Measurements from ENCODE around the gene FOXL3. TPM values are rescaled to one million over a fixed set of nuclear protein-coding genes. Genes with fewer than 3 reads are reported as not detected.

FOXL3 gene
- total and polyA plus RNA-seq, 4 donors = not detected

GRCh38 chr7:281637-282036, 8.3 kb upstream of the FOXL3 start (continued):
- TF ChIP-seq MAX (IDR thresholded peaks at IDR 0.05) = no peak
- TF ChIP-seq RXRA (IDR thresholded peaks at IDR 0.05) = no peak
- no peak for TF ChIP-seq JUND (IDR thresholded peaks at IDR 0.05)
- TF ChIP-seq YY1 (IDR thresholded peaks at IDR 0.05) = no peak
- no peak for TF ChIP-seq ZBTB33 (IDR thresholded peaks at IDR 0.05)
- TF ChIP-seq HNF4G (IDR thresholded peaks at IDR 0.05) = no peak
- TF ChIP-seq FOXA1 (IDR thresholded peaks at IDR 0.05) = no peak
- TF ChIP-seq RAD21 (IDR thresholded peaks at IDR 0.05) = no peak

- H3K27me3 ChIP-seq (ENCODE audit: control insufficient read depth in 4 of 4, insufficient read depth in 4 of 4, low read length in 3 of 4) = peaks cover 0 to 2% (median 0%) of the 10 kb centered on the region in 4 donors
- WGBS = 95% methylated on average over 25 of the region's 25 CpGs
Observed at GRCh38 chr7:282621-283020, 7.3 kb upstream of the FOXL3 start.

GRCh38 chr7:284762-285722, 4.9 kb upstream of the FOXL3 start:
- Histone ChIP-seq H3K36me3 (ENCODE audit: control insufficient read depth in 4 of 4, insufficient read depth in 3 of 4, low read depth in 1 of 4, low read length in 3 of 4) (no peaks in the 10 kb centered on the region), H3K4me3 (ENCODE audit: low read depth in 1 of 3, low read length in 3 of 3) (no peak overlapping the region), H3K4me1 (ENCODE audit: control insufficient read depth in 4 of 4, insufficient read depth in 4 of 4, low read length in 3 of 4) (no peaks in the 10 kb centered on the region), H3K9me3 (ENCODE audit: control insufficient read depth in 4 of 4, low read length in 3 of 4) (no peaks in the 10 kb centered on the region), H3K27ac (ENCODE audit: low read depth in 1 of 2, low read length in 2 of 2) (no peak overlapping the region), H3K9ac (ENCODE audit: low read depth in 1 of 2, low read length in 2 of 2) (no peak overlapping the region), H3K27me3 (ENCODE audit: control insufficient read depth in 4 of 4, insufficient read depth in 4 of 4, low read length in 3 of 4) (peaks cover 0 to 2% (median 0%) of the 10 kb centered on the region in 4 donors)
- 76% methylated on average over 37 of the region's 37 CpGs for WGBS
- no peak for TF ChIP-seq ATF3 (IDR thresholded peaks at IDR 0.05)
- TF ChIP-seq REST (IDR thresholded peaks at IDR 0.05) = no peak
- no peak for TF ChIP-seq RXRA (IDR thresholded peaks at IDR 0.05)
- no peak for TF ChIP-seq FOXA2 (IDR thresholded peaks at IDR 0.05)
- TF ChIP-seq SP1 (IDR thresholded peaks at IDR 0.05) = no peak
- no peak for TF ChIP-seq JUND (IDR thresholded peaks at IDR 0.05)
- TF ChIP-seq GABPA (IDR thresholded peaks at IDR 0.05 in 1 of 2, conservative IDR thresholded peaks at IDR 0.05 in 1 of 2) = no peak
- DNase-seq (ENCODE audit: low spot score) = no peak

More at GRCh38 chr7:282621-283020, 7.3 kb upstream of the FOXL3 start:
- Histone ChIP-seq H3K4me3 (ENCODE audit: low read depth in 1 of 3, low read length in 3 of 3) (no peak overlapping the region), H3K9me3 (ENCODE audit: control insufficient read depth in 4 of 4, low read length in 3 of 4) (no peaks in the 10 kb centered on the region), H3K36me3 (ENCODE audit: control insufficient read depth in 4 of 4, insufficient read depth in 3 of 4, low read depth in 1 of 4, low read length in 3 of 4) (no peaks in the 10 kb centered on the region), H3K27ac (ENCODE audit: low read depth in 1 of 2, low read length in 2 of 2) (no peak overlapping the region), H3K9ac (ENCODE audit: low read depth in 1 of 2, low read length in 2 of 2) (no peak overlapping the region), H3K4me1 (ENCODE audit: control insufficient read depth in 4 of 4, insufficient read depth in 4 of 4, low read length in 3 of 4) (no peaks in the 10 kb centered on the region)
- DNase-seq (ENCODE audit: low spot score) = no peak
- no peak for TF ChIP-seq ZBTB33 (IDR thresholded peaks at IDR 0.05)
- TF ChIP-seq SP1 (IDR thresholded peaks at IDR 0.05) = no peak
- no peak for TF ChIP-seq RAD21 (IDR thresholded peaks at IDR 0.05)
- TF ChIP-seq FOXA1 (IDR thresholded peaks at IDR 0.05) = no peak
- no peak for TF ChIP-seq RXRA (IDR thresholded peaks at IDR 0.05)
- TF ChIP-seq YY1 (IDR thresholded peaks at IDR 0.05) = no peak

All from liver (tissue), 9 donors.